GM12874 (cell line): ENCODE measurements around the gene FRMD5.

Experiments
- TF ChIP-seq, protein P1 (sequence below): IDR thresholded peaks from 2 replicates; pipeline ENCODE4 v1.5.1; 2011; ENCODE audit warnings: low read depth, mild to moderate bottlenecking, control low read depth, low read length, moderate library complexity; ENCODE audit not compliant: insufficient read depth

FRMD5 gene

GRCh38 chr15:43981576-43981975, 213.5 kb downstream of the FRMD5 start:
- TF ChIP-seq, protein P1, sequence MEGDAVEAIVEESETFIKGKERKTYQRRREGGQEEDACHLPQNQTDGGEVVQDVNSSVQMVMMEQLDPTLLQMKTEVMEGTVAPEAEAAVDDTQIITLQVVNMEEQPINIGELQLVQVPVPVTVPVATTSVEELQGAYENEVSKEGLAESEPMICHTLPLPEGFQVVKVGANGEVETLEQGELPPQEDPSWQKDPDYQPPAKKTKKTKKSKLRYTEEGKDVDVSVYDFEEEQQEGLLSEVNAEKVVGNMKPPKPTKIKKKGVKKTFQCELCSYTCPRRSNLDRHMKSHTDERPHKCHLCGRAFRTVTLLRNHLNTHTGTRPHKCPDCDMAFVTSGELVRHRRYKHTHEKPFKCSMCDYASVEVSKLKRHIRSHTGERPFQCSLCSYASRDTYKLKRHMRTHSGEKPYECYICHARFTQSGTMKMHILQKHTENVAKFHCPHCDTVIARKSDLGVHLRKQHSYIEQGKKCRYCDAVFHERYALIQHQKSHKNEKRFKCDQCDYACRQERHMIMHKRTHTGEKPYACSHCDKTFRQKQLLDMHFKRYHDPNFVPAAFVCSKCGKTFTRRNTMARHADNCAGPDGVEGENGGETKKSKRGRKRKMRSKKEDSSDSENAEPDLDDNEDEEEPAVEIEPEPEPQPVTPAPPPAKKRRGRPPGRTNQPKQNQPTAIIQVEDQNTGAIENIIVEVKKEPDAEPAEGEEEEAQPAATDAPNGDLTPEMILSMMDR: no peak

GRCh38 chr15:43977072-43977884, 217.8 kb downstream of the FRMD5 start:
- TF ChIP-seq, protein P1: no peak

DNA sequence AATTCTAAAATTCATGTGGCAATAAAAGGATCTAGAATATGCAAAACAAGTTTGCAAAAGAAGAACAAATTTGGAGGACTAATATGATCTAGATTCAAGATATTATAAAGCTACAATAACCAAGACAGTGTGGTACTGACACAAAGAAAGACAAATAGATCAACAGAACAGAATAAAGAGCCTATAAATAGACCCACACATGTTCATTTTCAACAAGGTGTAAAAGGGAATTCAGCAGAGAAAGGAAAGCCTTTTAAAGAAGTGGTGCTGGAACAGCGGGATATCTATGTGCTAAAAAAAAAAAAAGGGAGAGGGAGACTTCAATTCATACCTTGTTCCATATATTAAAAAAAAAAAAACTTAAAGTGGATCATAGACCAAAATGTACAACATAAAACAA, 219.3 kb downstream of the FRMD5 start:
- TF ChIP-seq, protein P1: no peak

GRCh38 chr15:43975326-43975725, 219.7 kb downstream of the FRMD5 start:
- TF ChIP-seq, protein P1: no peak

- TF ChIP-seq, protein P1: no peak
These were observed 220.2 kb downstream of the FRMD5 start for GRCh38 chr15:43974852-43975251.

GRCh38 chr15:43969802-43970375, 225.2 kb downstream of the FRMD5 start:
- TF ChIP-seq, protein P1: no peak

DNA sequence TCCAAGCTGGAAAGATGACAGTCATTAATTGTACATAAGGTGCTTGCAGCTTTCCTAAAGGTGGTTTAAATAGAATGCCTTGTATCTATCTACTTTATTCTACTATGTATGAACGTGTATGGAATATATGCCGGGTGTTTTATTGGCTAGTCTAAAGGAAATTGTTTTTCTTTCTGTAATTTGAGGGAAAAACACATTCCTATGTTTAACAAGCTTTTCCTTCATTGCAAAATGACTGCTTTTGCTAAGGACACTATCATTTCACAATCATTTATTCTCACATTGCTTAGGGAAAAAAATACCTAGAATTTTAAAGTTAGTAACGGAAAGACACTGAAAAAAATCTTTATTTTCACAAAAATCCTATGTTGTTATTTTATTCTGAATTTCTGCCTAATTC, 226.5 kb downstream of the FRMD5 start:
- TF ChIP-seq, protein P1: no peak
